Esophagus squamous epithelium (tissue), 5 donors: ENCODE data around the gene ZNF770. TPM values are rescaled to one million over a fixed set of nuclear protein-coding genes. Genes with fewer than 3 reads are reported as not detected.

Experiments
- DNase-seq: peaks from one replicate; lab custom pipeline; 2025; lab: John Stamatoyannopoulos, UW
- H3K27ac ChIP-seq, 4 donors: fragments of 200-600 bp; sonication (generic); one replicate each; pipeline ENCODE4 v1.5.1; 2016 to 2019; ENCODE audit warnings: mild to moderate bottlenecking in 1 of 4
- H3K27me3 ChIP-seq, 4 donors: fragments of 200-600 bp; sonication (generic); 1 replicate in 3 of 4; 2 replicates in 1 of 4; pipeline versions ENCODE4 v1.5.1 to v1.6.0; 2017 to 2021; ENCODE audit warnings: antibody characterized with exemption in 1 of 4
- H3K36me3 ChIP-seq, 3 donors: fragments of 200-600 bp; sonication (generic); one replicate each; pipeline ENCODE4 v1.5.1; 2016 to 2019
- H3K4me1 ChIP-seq, 3 donors: fragments of 200-600 bp; sonication (generic); one replicate each; pipeline ENCODE4 v1.5.1; 2017 to 2019
- H3K4me3 ChIP-seq, 4 donors: fragments of 200-600 bp; sonication (generic); 1 replicate in 3 of 4; 2 replicates in 1 of 4; pipeline ENCODE4 v1.5.1; 2016 to 2019; ENCODE audit warnings: mild to moderate bottlenecking in 2 of 4, moderate library complexity in 1 of 4
- H3K9me3 ChIP-seq, 3 donors: fragments of 200-600 bp; sonication (generic); one replicate each; pipeline ENCODE4 v1.5.1; 2016 to 2019
- CTCF ChIP-seq, 6 experiments: fragments of 450-650 bp in 4 of 6; fragments of 200-600 bp in 2 of 6; sonication (generic) in 2 of 6; IDR thresholded peaks; one replicate each; pipeline ENCODE4 v1.5.1; 2016 to 2019; ENCODE audit warnings: antibody characterized with exemption in 6 of 6, mild to moderate bottlenecking in 4 of 6, moderate library complexity in 4 of 6
- POLR2A ChIP-seq, 4 donors: fragments of 450-650 bp; IDR thresholded peaks; one replicate each; pipeline ENCODE4 v1.6.1; 2017; ENCODE audit warnings: antibody characterized with exemption in 4 of 4, mild to moderate bottlenecking in 4 of 4, moderate library complexity in 3 of 4
- WGBS, 2 donors: methylation state at CpG; one replicate each; pipeline ENCODE4 v1.1.5; 2018; 5-methylcytosine and 5-hydroxymethylcytosine counted together
- intact Hi-C: fragments of 100-400 bp; cut with DNase I; formaldehyde crosslinking; loops from one replicate; pipeline ENCODE4 v1.15.0; 2022
- total RNA-seq, 4 donors: library from RNA; depleted of rRNA; stranded (reverse); fragments of >200 nt; gene quantifications; one replicate each; pipeline ENCODE4 v1.1.0, GENCODE V29; 2016
- donor health status: DM: yes; HTN: yes; CAD: no.

ZNF770 gene
- 10 to 100 TPM; 49.0 to 70.4 (median 55.9) TPM for total RNA-seq

- 0% methylated on average over 24 of the region's 60 CpGs for WGBS, 2 donors
- H3K27me3 ChIP-seq: no peaks in the 10 kb centered on the region
- no peaks in the 10 kb centered on the region for H3K9me3 ChIP-seq
- DNase-seq: peak; percentile 19
- peaks cover 0 to 17% (median 0%) of the 10 kb centered on the region in 3 donors for H3K36me3 ChIP-seq
- TF ChIP-seq POLR2A (IDR thresholded peaks at IDR 0.05) (peak in 3 of 4 donors; percentile 62 to 88 (median 76)), CTCF (IDR thresholded peaks at IDR 0.05) (peak in 2 of 6 experiments; percentile 32 to 50)
- H3K4me1 ChIP-seq: peaks cover 15 to 85% (median 33%) of the 10 kb centered on the region in 3 donors
- peak within 1 kb of the TSS; percentile 93 to 98 (median 97) for H3K27ac ChIP-seq
- intact Hi-C loops: no loop called here
- peak within 1 kb of the TSS; percentile 68 to 83 (median 78) for H3K4me3 ChIP-seq
Observed at GRCh38 chr15:34988027-34988902, at the start of gene ZNF770. Gene ZNF770 (minus strand): TSS chr15:34988287. CDS start chr15:34983434, 4,853 bp downstream.

- WGBS, 2 donors: 89 to 91% methylated on average over 6 of the region's 6 CpGs
- no peak for DNase-seq
- H3K4me1 ChIP-seq: peaks cover 0 to 18% (median 0%) of the 10 kb centered on the region in 3 donors
- intact Hi-C loops: no loop called here
- no peaks in the 10 kb centered on the region for H3K36me3 ChIP-seq
- H3K9me3 ChIP-seq: no peaks in the 10 kb centered on the region
- no peak overlapping the region for H3K4me3 ChIP-seq
- no peaks in the 10 kb centered on the region for H3K27me3 ChIP-seq
- no peak overlapping the region for H3K27ac ChIP-seq
- TF ChIP-seq CTCF (IDR thresholded peaks at IDR 0.05) (no peak), POLR2A (IDR thresholded peaks at IDR 0.05) (no peak)
Observed at GRCh38 chr15:35028235-35028984, 40.3 kb upstream of the ZNF770 start.

- 56% methylated on average over 3 of the region's 3 CpGs for WGBS, 2 donors
- peak overlapping the region in 1 of 4 donors; percentile 33 for H3K27ac ChIP-seq
- TF ChIP-seq CTCF (IDR thresholded peaks at IDR 0.05) (no peak), POLR2A (IDR thresholded peaks at IDR 0.05) (no peak)
- no peaks in the 10 kb centered on the region for H3K27me3 ChIP-seq
- no peak for DNase-seq
- H3K36me3 ChIP-seq: no peaks in the 10 kb centered on the region
- no peaks in the 10 kb centered on the region for H3K9me3 ChIP-seq
- peaks cover 0 to 21% (median 3%) of the 10 kb centered on the region in 3 donors for H3K4me1 ChIP-seq
- intact Hi-C loops: no loop called here
- H3K4me3 ChIP-seq: no peak overlapping the region
Observed at GRCh38 chr15:35023804-35024203, 35.7 kb upstream of the ZNF770 start.

- TF ChIP-seq CTCF (IDR thresholded peaks at IDR 0.05): no peak
- Histone ChIP-seq H3K4me1 (peaks cover 0 to 21% (median 3%) of the 10 kb centered on the region in 3 donors), H3K4me3 (no peak overlapping the region), H3K36me3 (no peaks in the 10 kb centered on the region), H3K27ac (no peak overlapping the region), H3K9me3 (no peaks in the 10 kb centered on the region), H3K27me3 (no peaks in the 10 kb centered on the region)
- intact Hi-C loops: no loop called here
- 91 to 93% methylated on average over 6 of the region's 6 CpGs for WGBS, 2 donors
- DNase-seq: no peak
Observed at GRCh38 chr15:35020974-35021373, 32.9 kb upstream of the ZNF770 start.
